Epithelial cell of esophagus (primary cell): ENCODE data around the gene NFKB1.

Source experiments
- DNase-seq: peaks from one replicate; pipeline ENCODE4 v3.0.0; 2010; ENCODE audit warnings: low read depth
- H3K4me3 ChIP-seq: 2 replicates; pipeline ENCODE4 v1.5.1; 2011; ENCODE audit warnings: mild to moderate bottlenecking, low read length, control low read depth
- CTCF ChIP-seq: IDR thresholded peaks from 2 replicates; pipeline ENCODE4 v1.5.1; 2011; ENCODE audit warnings: low read depth, mild to moderate bottlenecking, low read length, control low read depth, inconsistent platforms; ENCODE audit not compliant: insufficient read depth; ENCODE audit errors: missing control alignments

Gene NFKB1

GRCh38 chr4:102504941-102505340 is 3.8 kb downstream of the NFKB1 start:
- DNase-seq, result no peak
- no peak overlapping the region for H3K4me3 ChIP-seq
- no peak for TF ChIP-seq CTCF

GRCh38 chr4:102505708-102506107 is 4.5 kb downstream of the NFKB1 start:
- no peak for DNase-seq
- H3K4me3 ChIP-seq, result no peak overlapping the region
- TF ChIP-seq CTCF, result no peak

- no peak overlapping the region for H3K4me3 ChIP-seq
- no peak for TF ChIP-seq CTCF
- DNase-seq, result no peak
Measured at GRCh38 chr4:102506523-102506922, 5.4 kb downstream of the NFKB1 start.

GRCh38 chr4:102511830-102512605 is 10.9 kb downstream of the NFKB1 start:
- peak; percentile 51 for DNase-seq
- no peak for TF ChIP-seq CTCF
- H3K4me3 ChIP-seq, result no peak overlapping the region

GRCh38 chr4:102514298-102514964 is 13.3 kb downstream of the NFKB1 start:
- no peak for DNase-seq
- no peak overlapping the region for H3K4me3 ChIP-seq
- TF ChIP-seq CTCF, result no peak

GRCh38 chr4:102517753-102518152 is 16.6 kb downstream of the NFKB1 start:
- no peak for DNase-seq
- TF ChIP-seq CTCF, result no peak
- H3K4me3 ChIP-seq, result no peak overlapping the region
